Tibial nerve (tissue), 4 donors: ENCODE measurements around the gene NUAK2. TPM values are rescaled to one million over a fixed set of nuclear protein-coding genes. Genes with fewer than 3 reads are reported as not detected.
"Not testable (repeated sequence)": the region's sequence is repeated elsewhere in the genome, so short reads cannot be mapped to it uniquely, and the experiment has no call there.

ENCODE experiments used
- DNase-seq, 2 donors: peaks; one replicate each; pipeline ENCODE4 v3.0.0-alpha.2; 2019; ENCODE audit warnings: low spot score in 2 of 2
- H3K27ac ChIP-seq, 4 donors: fragments of 200-600 bp; sonication (generic) in 3 of 4; one replicate each; pipeline ENCODE4 v1.5.1; 2017 to 2019; ENCODE audit warnings: mild to moderate bottlenecking in 1 of 4
- H3K27me3 ChIP-seq, 2 donors: fragments of 200-600 bp; sonication (generic) in 1 of 2; one replicate each; pipeline versions ENCODE4 v1.5.1 to v1.6.0; 2017 to 2019
- H3K36me3 ChIP-seq, 3 donors: fragments of 200-600 bp; sonication (generic); one replicate each; pipeline ENCODE4 v1.5.1; 2018 to 2019
- H3K4me1 ChIP-seq, 4 donors: fragments of 200-600 bp; sonication (generic) in 3 of 4; one replicate each; pipeline ENCODE4 v1.5.1; 2017 to 2019
- H3K4me3 ChIP-seq, 4 donors: fragments of 200-600 bp; sonication (generic) in 3 of 4; one replicate each; pipeline ENCODE4 v1.5.1; 2017 to 2019; ENCODE audit warnings: mild to moderate bottlenecking in 1 of 4, moderate library complexity in 1 of 4
- H3K9me3 ChIP-seq, 4 donors: fragments of 200-600 bp; sonication (generic) in 3 of 4; one replicate each; pipeline ENCODE4 v1.5.1; 2017 to 2019
- CTCF ChIP-seq, 5 experiments: fragments of 200-600 bp in 3 of 5; fragments of 450-650 bp in 2 of 5; sonication (generic) in 3 of 5; IDR thresholded peaks; one replicate each; pipeline ENCODE4 v1.5.1; 2016 to 2019; ENCODE audit warnings: antibody characterized with exemption in 5 of 5, mild to moderate bottlenecking in 3 of 5, moderate library complexity in 2 of 5
- EP300 ChIP-seq, 2 donors: sonication (generic); formaldehyde crosslinking; IDR thresholded peaks; one replicate each; pipeline ENCODE4 v1.6.1; 2017; ENCODE audit warnings: antibody characterized with exemption in 2 of 2, mild to moderate bottlenecking in 1 of 2
- POLR2A ChIP-seq, 2 donors: fragments of 450-650 bp; IDR thresholded peaks; one replicate each; pipeline ENCODE4 v1.6.1; 2017; ENCODE audit warnings: antibody characterized with exemption in 2 of 2, mild to moderate bottlenecking in 2 of 2, moderate library complexity in 2 of 2
- WGBS, 2 donors: methylation state at CpG; one replicate each; pipeline ENCODE4 v1.1.5; 2018; 5-methylcytosine and 5-hydroxymethylcytosine counted together
- total RNA-seq, 4 donors: library from RNA; depleted of rRNA; stranded (reverse); fragments of >200 nt; gene quantifications; one replicate each; pipeline ENCODE4 v1.1.0, GENCODE V29; 2016

Gene NUAK2
- total RNA-seq, 4 donors from 2014 or later: 0.60 to 5.3 (median 2.7) TPM

GRCh38 chr1:205284420-205285144 lies 37.0 kb downstream of the NUAK2 start:
- peak in 1 of 2 donors; percentile 68 for TF ChIP-seq EP300 (IDR thresholded peaks at IDR 0.05)
- TF ChIP-seq CTCF (IDR thresholded peaks at IDR 0.05): no peak
- Histone ChIP-seq H3K27ac (peak overlapping the region in 3 of 4 donors; percentile 65 to 82 (median 69)), H3K9me3 (no peaks in the 10 kb centered on the region), H3K4me3 (no peak overlapping the region), H3K27me3 (no peaks in the 10 kb centered on the region), H3K4me1 (peaks cover 0 to 44% (median 30%) of the 10 kb centered on the region in 4 donors), H3K36me3 (no peaks in the 10 kb centered on the region)
- 70 to 78% methylated on average over 7 of the region's 7 CpGs for WGBS, 2 donors
- DNase-seq: peak; percentile 76 to 80

GRCh38 chr1:205283270-205284147 lies 38.0 kb downstream of the NUAK2 start:
- Histone ChIP-seq H3K27ac (peak overlapping the region in 3 of 4 donors; percentile 65 to 82 (median 69)), H3K9me3 (no peaks in the 10 kb centered on the region), H3K27me3 (no peaks in the 10 kb centered on the region), H3K4me1 (peaks cover 0 to 44% (median 30%) of the 10 kb centered on the region in 4 donors), H3K4me3 (no peak overlapping the region), H3K36me3 (no peaks in the 10 kb centered on the region)
- WGBS, 2 donors: 78 to 79% methylated on average over 15 of the region's 15 CpGs
- no peak for TF ChIP-seq CTCF (IDR thresholded peaks at IDR 0.05)
- no peak for TF ChIP-seq POLR2A (IDR thresholded peaks at IDR 0.05)
- no peak for TF ChIP-seq EP300 (IDR thresholded peaks at IDR 0.05)
- DNase-seq: no peak

GRCh38 chr1:205280666-205281395 lies 40.7 kb downstream of the NUAK2 start:
- not testable (repeated sequence) for DNase-seq, H3K36me3 ChIP-seq, H3K4me3 ChIP-seq, H3K27ac ChIP-seq, H3K9me3 ChIP-seq, H3K27me3 ChIP-seq
- peaks cover 0 to 25% (median 15%) of the 10 kb centered on the region in 4 donors for H3K4me1 ChIP-seq
- 96% methylated on average over 10 of the region's 10 CpGs for WGBS, 2 donors

- WGBS, 2 donors: 81 to 83% methylated on average over 3 of the region's 3 CpGs
- no peak for TF ChIP-seq EP300 (IDR thresholded peaks at IDR 0.05)
- TF ChIP-seq CTCF (IDR thresholded peaks at IDR 0.05): no peak
- no peak for TF ChIP-seq POLR2A (IDR thresholded peaks at IDR 0.05)
- H3K4me3 ChIP-seq: no peak overlapping the region
Observed at GRCh38 chr1:205279986-205280385, 41.6 kb downstream of the NUAK2 start.

GRCh38 chr1:205276689-205277065 lies 44.9 kb downstream of the NUAK2 start:
- H3K4me1 ChIP-seq: peaks cover 0 to 9% (median 0%) of the 10 kb centered on the region in 4 donors
- H3K27ac ChIP-seq: no peak overlapping the region
- peaks cover 0 to 11% (median 0%) of the 10 kb centered on the region in 3 donors for H3K36me3 ChIP-seq
- no peak overlapping the region for H3K4me3 ChIP-seq
- DNase-seq: no peak
- no peak for TF ChIP-seq CTCF (IDR thresholded peaks at IDR 0.05)
- TF ChIP-seq EP300 (IDR thresholded peaks at IDR 0.05): no peak
- no peak for TF ChIP-seq POLR2A (IDR thresholded peaks at IDR 0.05)
- no peaks in the 10 kb centered on the region for H3K9me3 ChIP-seq
- H3K27me3 ChIP-seq: no peaks in the 10 kb centered on the region
- WGBS, 2 donors: 76 to 87% methylated on average over 8 of the region's 8 CpGs

More at GRCh38 chr1:205279986-205280385, 41.6 kb downstream of the NUAK2 start:
- no peak overlapping the region for H3K27ac ChIP-seq
- H3K9me3 ChIP-seq: no peaks in the 10 kb centered on the region
- H3K27me3 ChIP-seq: no peaks in the 10 kb centered on the region
- H3K4me1 ChIP-seq: peaks cover 0 to 17% (median 8%) of the 10 kb centered on the region in 4 donors
- no peak for DNase-seq
- H3K36me3 ChIP-seq: no peaks in the 10 kb centered on the region
